Left ventricle myocardium inferior (tissue), 1 donor: ENCODE measurements around the gene OR5H1. TPM values are rescaled to one million over a fixed set of nuclear protein-coding genes. Genes with fewer than 3 reads are reported as not detected.

Source experiments
- DNase-seq: peaks from one replicate; pipeline ENCODE4 v3.0.0-alpha.2; 2020
- H3K27ac ChIP-seq: fragments of 200-600 bp; replicated peaks from 2 replicates; pipeline ENCODE4 v1.8.0; 2021
- H3K27me3 ChIP-seq: fragments of 200-600 bp; 2 replicates; pipeline ENCODE4 v1.8.0; 2021; ENCODE audit warnings: low read depth
- H3K36me3 ChIP-seq: fragments of 200-600 bp; 2 replicates; pipeline ENCODE4 v1.8.0; 2021
- H3K4me1 ChIP-seq: fragments of 200-600 bp; 2 replicates; pipeline ENCODE4 v1.8.0; 2021
- H3K4me3 ChIP-seq: fragments of 200-600 bp; 2 replicates; pipeline ENCODE4 v1.8.0; 2021; ENCODE audit warnings: mild to moderate bottlenecking, moderate library complexity
- H3K9me3 ChIP-seq: fragments of 200-600 bp; replicated peaks from 2 replicates; pipeline ENCODE4 v1.8.0; 2021
- CTCF ChIP-seq: fragments of 200-600 bp; IDR thresholded peaks from 2 replicates; pipeline ENCODE4 v1.8.0; 2021; ENCODE audit warnings: antibody characterized with exemption, mild to moderate bottlenecking, borderline replicate concordance
- intact Hi-C: fragments of 100-400 bp; cut with micrococcal nuclease; formaldehyde crosslinking; loops from one replicate; pipeline ENCODE4 v1.11.0; 2022
- long read RNA-seq: library from polyadenylated mRNA; unstranded; transcript quantifications from one replicate; pipeline ENCODE4 v2.0.0, GENCODE V29; 2021
- total RNA-seq: library from RNA; stranded (reverse); fragmentation: NEBNext Ultra II Directional; extraction: Animal tissue kit (Norgen Biotek cat#: 25700); gene quantifications from one replicate; pipeline ENCODE4 v1.2.1, GENCODE V29; 2021
- donor health status: DM: no; HTN: yes; CAD: no; lungs with severe emphysema.

Gene OR5H1
- total RNA-seq: not detected
- long read RNA-seq: 0 reads

GRCh38 chr3:98130421-98130820, at the start of gene OR5H1:
OR5H1 (plus strand) TSS chr3:98130721; CDS start chr3:98132698, 1,977 bp downstream.
- Histone ChIP-seq H3K27me3 (no peaks in the 10 kb centered on the region), H3K36me3 (no peaks in the 10 kb centered on the region), H3K4me3 (no peak within 1 kb of the TSS), H3K9me3 (no peaks in the 10 kb centered on the region), H3K27ac (no peak within 1 kb of the TSS), H3K4me1 (no peaks in the 10 kb centered on the region)
- no peak for TF ChIP-seq CTCF
- intact Hi-C loops: no loop called here
- no peak for DNase-seq

- Histone ChIP-seq H3K9me3 (peaks cover 24% of the 10 kb centered on the region), H3K4me1 (no peaks in the 10 kb centered on the region), H3K36me3 (no peaks in the 10 kb centered on the region), H3K27ac (no peak within 1 kb of the TSS), H3K4me3 (no peak within 1 kb of the TSS), H3K27me3 (no peaks in the 10 kb centered on the region)
- no peak for DNase-seq
- intact Hi-C loops: no loop called here
- TF ChIP-seq CTCF: no peak
These were observed 43.6 kb upstream of the OR5H1 start, which contains the start of gene OR5AC2 for GRCh38 chr3:98086873-98087272. OR5AC2 (plus strand) TSS chr3:98087173; CDS start chr3:98087173, 0 bp downstream.

- DNase-seq: no peak
- Histone ChIP-seq H3K27me3 (no peaks in the 10 kb centered on the region), H3K36me3 (no peaks in the 10 kb centered on the region), H3K9me3 (peaks cover 22% of the 10 kb centered on the region), H3K4me3 (no peak overlapping the region), H3K27ac (no peak overlapping the region), H3K4me1 (no peaks in the 10 kb centered on the region)
- TF ChIP-seq CTCF: no peak
- intact Hi-C loops: no loop called here
These were observed 34.6 kb upstream of the OR5H1 start for GRCh38 chr3:98095882-98096281.

- Histone ChIP-seq H3K27ac (no peak overlapping the region), H3K27me3 (no peaks in the 10 kb centered on the region), H3K36me3 (no peaks in the 10 kb centered on the region), H3K4me3 (no peak overlapping the region), H3K4me1 (no peaks in the 10 kb centered on the region), H3K9me3 (peaks cover 7% of the 10 kb centered on the region)
- DNase-seq: no peak
- TF ChIP-seq CTCF: no peak
- intact Hi-C loops: no loop called here
These were observed 30.7 kb upstream of the OR5H1 start for GRCh38 chr3:98099848-98100247.

- no peak overlapping the region for H3K27ac ChIP-seq
- intact Hi-C loops: no loop called here
- no peaks in the 10 kb centered on the region for H3K27me3 ChIP-seq
- no peaks in the 10 kb centered on the region for H3K4me1 ChIP-seq
- no peak for TF ChIP-seq CTCF
- H3K4me3 ChIP-seq: no peak overlapping the region
- DNase-seq: no peak
- H3K9me3 ChIP-seq: peaks cover 39% of the 10 kb centered on the region
- no peaks in the 10 kb centered on the region for H3K36me3 ChIP-seq
These were observed 22.4 kb upstream of the OR5H1 start for GRCh38 chr3:98108162-98108561.
